ENCODE results near the gene ALX1. TPM values are rescaled to one million over a fixed set of nuclear protein-coding genes. Genes with fewer than 3 reads are reported as not detected.
"Not testable (repeated sequence)": the region's sequence is repeated elsewhere in the genome, so short reads cannot be mapped to it uniquely, and the experiment has no call there.

The ALX1 gene
- total and polyA plus RNA-seq, 2 donors from 2014 or later: 0.90 to 1.6 TPM

- H3K9me3 ChIP-seq (ENCODE audit: control insufficient read depth in 2 of 3, insufficient read depth in 1 of 3, low read length in 3 of 3): no peaks in the 10 kb centered on the region
- H3K4me1 ChIP-seq (ENCODE audit: control insufficient read depth in 2 of 3, insufficient read depth in 2 of 3, low read depth in 1 of 3, low read length in 3 of 3): no peaks in the 10 kb centered on the region
- TF ChIP-seq, protein P1, sequence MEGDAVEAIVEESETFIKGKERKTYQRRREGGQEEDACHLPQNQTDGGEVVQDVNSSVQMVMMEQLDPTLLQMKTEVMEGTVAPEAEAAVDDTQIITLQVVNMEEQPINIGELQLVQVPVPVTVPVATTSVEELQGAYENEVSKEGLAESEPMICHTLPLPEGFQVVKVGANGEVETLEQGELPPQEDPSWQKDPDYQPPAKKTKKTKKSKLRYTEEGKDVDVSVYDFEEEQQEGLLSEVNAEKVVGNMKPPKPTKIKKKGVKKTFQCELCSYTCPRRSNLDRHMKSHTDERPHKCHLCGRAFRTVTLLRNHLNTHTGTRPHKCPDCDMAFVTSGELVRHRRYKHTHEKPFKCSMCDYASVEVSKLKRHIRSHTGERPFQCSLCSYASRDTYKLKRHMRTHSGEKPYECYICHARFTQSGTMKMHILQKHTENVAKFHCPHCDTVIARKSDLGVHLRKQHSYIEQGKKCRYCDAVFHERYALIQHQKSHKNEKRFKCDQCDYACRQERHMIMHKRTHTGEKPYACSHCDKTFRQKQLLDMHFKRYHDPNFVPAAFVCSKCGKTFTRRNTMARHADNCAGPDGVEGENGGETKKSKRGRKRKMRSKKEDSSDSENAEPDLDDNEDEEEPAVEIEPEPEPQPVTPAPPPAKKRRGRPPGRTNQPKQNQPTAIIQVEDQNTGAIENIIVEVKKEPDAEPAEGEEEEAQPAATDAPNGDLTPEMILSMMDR (IDR thresholded peaks at IDR 0.05; ENCODE audit: borderline replicate concordance, extremely low read depth, insufficient read depth): no peak
- H3K27me3 ChIP-seq (ENCODE audit: control insufficient read depth, insufficient read depth, low read length): no peaks in the 10 kb centered on the region
- DNase-seq (peak in 2 of 5 donors; percentile 52 to 72), FAIRE-seq (no peak)
- no peaks in the 10 kb centered on the region for H3K36me3 ChIP-seq (ENCODE audit: control insufficient read depth in 2 of 3, insufficient read depth in 3 of 3, low read length in 3 of 3)
- intact Hi-C loops (cut with DNase I): no loop called here
- H3K4me3 ChIP-seq (ENCODE audit: low read length in 3 of 3): no peak overlapping the region
- no peak overlapping the region for H3K9ac ChIP-seq (ENCODE audit: low read length in 3 of 3)
- no peak overlapping the region for H3K27ac ChIP-seq (ENCODE audit: low read depth in 2 of 2, low read length in 2 of 2)
Measured at GRCh38 chr12:85310025-85310424, 30.0 kb downstream of the ALX1 start.

GRCh38 chr12:85310456-85311076, 30.5 kb downstream of the ALX1 start:
- H3K9me3 ChIP-seq (ENCODE audit: control insufficient read depth in 2 of 3, insufficient read depth in 1 of 3, low read length in 3 of 3): no peaks in the 10 kb centered on the region
- no peak overlapping the region for H3K27ac ChIP-seq (ENCODE audit: low read depth in 2 of 2, low read length in 2 of 2)
- TF ChIP-seq, protein P1 (IDR thresholded peaks at IDR 0.05; ENCODE audit: borderline replicate concordance, extremely low read depth, insufficient read depth): no peak
- FAIRE-seq (peak; percentile 27), DNase-seq (peak in 1 of 5 donors; percentile 28)
- no peak overlapping the region for H3K4me3 ChIP-seq (ENCODE audit: low read length in 3 of 3)
- no peaks in the 10 kb centered on the region for H3K4me1 ChIP-seq (ENCODE audit: control insufficient read depth in 2 of 3, insufficient read depth in 2 of 3, low read depth in 1 of 3, low read length in 3 of 3)
- intact Hi-C loops (cut with DNase I): no loop called here
- no peaks in the 10 kb centered on the region for H3K36me3 ChIP-seq (ENCODE audit: control insufficient read depth in 2 of 3, insufficient read depth in 3 of 3, low read length in 3 of 3)
- no peaks in the 10 kb centered on the region for H3K27me3 ChIP-seq (ENCODE audit: control insufficient read depth, insufficient read depth, low read length)
- no peak overlapping the region for H3K9ac ChIP-seq (ENCODE audit: low read length in 3 of 3)

DNA sequence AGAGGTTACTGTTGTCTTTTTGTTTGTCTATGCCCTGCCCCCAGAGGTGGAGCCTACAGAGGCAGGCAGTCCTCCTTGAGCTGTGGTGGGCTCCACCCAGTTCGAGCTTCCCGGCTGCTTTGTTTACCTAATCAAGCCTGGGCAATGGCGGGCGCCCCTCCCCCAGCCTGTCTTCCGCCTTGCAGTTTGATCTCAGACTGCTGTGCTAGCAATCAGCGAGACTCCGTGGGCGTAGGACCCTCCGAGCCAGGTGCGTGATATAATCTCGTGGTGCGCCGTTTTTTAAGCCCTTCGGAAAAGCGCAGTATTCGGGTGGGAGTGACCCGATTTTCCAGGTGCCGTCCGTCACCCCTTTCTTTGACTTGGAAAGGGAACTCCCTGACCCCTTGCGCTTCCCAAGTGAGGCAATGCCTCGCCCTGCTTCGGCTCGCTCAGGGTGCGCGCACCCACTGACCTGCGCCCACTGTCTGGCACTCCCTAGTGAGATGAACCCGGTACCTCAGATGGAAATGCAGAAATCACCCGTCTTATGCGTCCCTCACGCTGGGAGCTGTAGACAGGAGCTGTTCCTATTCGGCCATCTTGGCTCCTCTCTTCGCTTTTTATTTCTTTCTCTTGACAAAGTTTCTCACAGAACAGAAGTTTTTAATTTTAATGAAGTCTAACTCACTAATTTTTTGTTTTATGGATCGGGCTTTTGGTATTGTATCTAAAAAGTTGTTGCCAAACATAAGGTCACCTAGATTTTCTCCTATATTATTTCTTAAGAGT, 38.0 kb downstream of the ALX1 start:
- intact Hi-C loops (cut with DNase I); FAIRE-seq: not testable (repeated sequence)

GRCh38 chr12:85322715-85323114, 42.7 kb downstream of the ALX1 start:
- TF ChIP-seq, protein P1 (IDR thresholded peaks at IDR 0.05; ENCODE audit: borderline replicate concordance, extremely low read depth, insufficient read depth): no peak
- FAIRE-seq (no peak), DNase-seq (peak in 1 of 5 donors; percentile 55)
- intact Hi-C loops (cut with DNase I): no loop called here
- Histone ChIP-seq H3K4me1 (ENCODE audit: control insufficient read depth in 2 of 3, insufficient read depth in 2 of 3, low read depth in 1 of 3, low read length in 3 of 3) (no peaks in the 10 kb centered on the region), H3K9me3 (ENCODE audit: control insufficient read depth in 2 of 3, insufficient read depth in 1 of 3, low read length in 3 of 3) (no peaks in the 10 kb centered on the region), H3K9ac (ENCODE audit: low read length in 3 of 3) (no peak overlapping the region), H3K4me3 (ENCODE audit: low read length in 3 of 3) (no peak overlapping the region), H3K27ac (ENCODE audit: low read depth in 2 of 2, low read length in 2 of 2) (no peak overlapping the region), H3K36me3 (ENCODE audit: control insufficient read depth in 2 of 3, insufficient read depth in 3 of 3, low read length in 3 of 3) (no peaks in the 10 kb centered on the region), H3K27me3 (ENCODE audit: control insufficient read depth, insufficient read depth, low read length) (no peaks in the 10 kb centered on the region)

More for the DNA sequence above, 38.0 kb downstream of the ALX1 start:
- H3K9me3 ChIP-seq (ENCODE audit: control insufficient read depth in 2 of 3, insufficient read depth in 1 of 3, low read length in 3 of 3); H3K36me3 ChIP-seq (ENCODE audit: control insufficient read depth in 2 of 3, insufficient read depth in 3 of 3, low read length in 3 of 3); H3K27me3 ChIP-seq (ENCODE audit: control insufficient read depth, insufficient read depth, low read length); H3K4me1 ChIP-seq (ENCODE audit: control insufficient read depth in 2 of 3, insufficient read depth in 2 of 3, low read depth in 1 of 3, low read length in 3 of 3); H3K9ac ChIP-seq (ENCODE audit: low read length in 3 of 3); H3K27ac ChIP-seq (ENCODE audit: low read depth in 2 of 2, low read length in 2 of 2); DNase-seq; H3K4me3 ChIP-seq (ENCODE audit: low read length in 3 of 3): not testable (repeated sequence)
